Ishikawa (cell line): ENCODE data around the gene SMYD5.

Source experiments
- CEBPB ChIP-seq: IDR thresholded peaks from 2 replicates; pipeline ENCODE4 v1.6.1; 2012
- CREB1 ChIP-seq: IDR thresholded peaks from 2 replicates; pipeline ENCODE4 v1.6.1; 2012; ENCODE audit warnings: low read depth
- EGR1 ChIP-seq: IDR thresholded peaks from 2 replicates; pipeline ENCODE4 v1.6.1; 2012
- EP300 ChIP-seq: IDR thresholded peaks from 2 replicates; pipeline ENCODE4 v1.6.1; 2012; ENCODE audit warnings: borderline replicate concordance
- FOXM1 ChIP-seq: IDR thresholded peaks from 2 replicates; pipeline ENCODE4 v1.6.1; 2012; ENCODE audit warnings: low read depth, borderline replicate concordance
- MAX ChIP-seq: IDR thresholded peaks from 2 replicates; pipeline ENCODE4 v1.6.1; 2012
- NFIC ChIP-seq: IDR thresholded peaks from 2 replicates; pipeline ENCODE4 v1.6.1; 2012
- RAD21 ChIP-seq: IDR thresholded peaks from 2 replicates; pipeline ENCODE4 v1.6.1; 2012; ENCODE audit warnings: low read depth
- REST ChIP-seq: IDR thresholded peaks from 2 replicates; pipeline ENCODE4 v1.6.1; 2012; ENCODE audit warnings: low read depth, mild to moderate bottlenecking
- TAF1 ChIP-seq: IDR thresholded peaks from 2 replicates; pipeline ENCODE4 v1.6.1; 2012; ENCODE audit warnings: low read depth, mild to moderate bottlenecking
- TCF12 ChIP-seq: IDR thresholded peaks from 2 replicates; pipeline ENCODE4 v1.6.1; 2012; ENCODE audit warnings: low read depth
- TEAD4 ChIP-seq: IDR thresholded peaks from 2 replicates; pipeline ENCODE4 v1.6.1; 2012
- USF1 ChIP-seq: IDR thresholded peaks from 2 replicates; pipeline ENCODE4 v1.6.1; 2012
- YY1 ChIP-seq: IDR thresholded peaks from 2 replicates; pipeline ENCODE4 v1.6.1; 2012; ENCODE audit warnings: low read depth
- ZBTB7A ChIP-seq: IDR thresholded peaks from 2 replicates; pipeline ENCODE4 v1.6.1; 2012; ENCODE audit warnings: low read depth

Gene SMYD5

GRCh38 chr2:73174244-73174643, 39.8 kb upstream of the SMYD5 start:
- TF ChIP-seq NFIC (no peak), TAF1 (no peak), ZBTB7A (no peak), TEAD4 (no peak), CEBPB (no peak), EGR1 (no peak), EP300 (no peak), MAX (no peak), RAD21 (no peak), CREB1 (no peak), TCF12 (no peak), USF1 (no peak), FOXM1 (no peak), REST (no peak), YY1 (no peak)

GRCh38 chr2:73174941-73175662, 38.9 kb upstream of the SMYD5 start:
- no peak for TF ChIP-seq TEAD4
- no peak for TF ChIP-seq ZBTB7A
- TF ChIP-seq EGR1 = no peak

GRCh38 chr2:73175663-73176204, 38.3 kb upstream of the SMYD5 start:
- TF ChIP-seq RAD21 (no peak), EP300 (no peak), REST (no peak), TEAD4 (no peak), TAF1 (no peak), MAX (peak; percentile 44; the same call in 1 of the 2 replicates), YY1 (no peak), USF1 (no peak), FOXM1 (no peak), ZBTB7A (0 out of 2 replicates have a peak, but pooled peaks have one; percentile 50), CEBPB (no peak), TCF12 (no peak), EGR1 (peak; percentile 38; the same call in 1 of the 2 replicates), NFIC (peak; percentile 40; the same call in 1 of the 2 replicates), CREB1 (no peak)

GRCh38 chr2:73176205-73176880, 37.7 kb upstream of the SMYD5 start:
- no peak for TF ChIP-seq TAF1
- TF ChIP-seq ZBTB7A = no peak
- TF ChIP-seq EGR1 = no peak
- no peak for TF ChIP-seq CEBPB
- no peak for TF ChIP-seq FOXM1
- TF ChIP-seq CREB1 = no peak
- TF ChIP-seq TCF12 = no peak
- TF ChIP-seq RAD21 = no peak
- no peak for TF ChIP-seq YY1
- TF ChIP-seq MAX = no peak
- TF ChIP-seq REST = no peak
- no peak for TF ChIP-seq USF1
- no peak for TF ChIP-seq NFIC
- no peak for TF ChIP-seq TEAD4
- no peak for TF ChIP-seq EP300
